Cardiac muscle cell (in vitro differentiated cells and primary cell): ENCODE results near the gene IGSF5. TPM values are rescaled to one million over a fixed set of nuclear protein-coding genes. Genes with fewer than 3 reads are reported as not detected.

Experiments used
- DNase-seq, 2 donors: peaks; one replicate each; pipeline versions ENCODE4 v3.0.0 to v3.0.0-alpha.2; 2010 to 2017; ENCODE audit warnings: low read depth in 1 of 2, low spot score in 1 of 2
- H3K27ac ChIP-seq: fragments of 200-600 bp; sonication (generic); 2 replicates; pipeline ENCODE4 v1.5.1; 2016
- H3K27me3 ChIP-seq: fragments of 200-600 bp; sonication (generic); 2 replicates; pipeline ENCODE4 v1.6.0; 2016; ENCODE audit warnings: control low read depth
- H3K36me3 ChIP-seq: fragments of 200-600 bp; sonication (generic); 2 replicates; pipeline ENCODE4 v1.5.1; 2016; ENCODE audit warnings: control low read depth
- H3K4me1 ChIP-seq: fragments of 200-600 bp; sonication (generic); 2 replicates; pipeline ENCODE4 v1.8.1; 2017; ENCODE audit warnings: low read depth, mild to moderate bottlenecking, mixed run types
- H3K4me3 ChIP-seq: fragments of 200-600 bp; sonication (generic); 2 replicates; pipeline ENCODE4 v1.5.1; 2016; ENCODE audit warnings: mild to moderate bottlenecking
- H3K9me3 ChIP-seq: fragments of 200-600 bp; sonication (generic); 2 replicates; pipeline ENCODE4 v1.5.1; 2017; ENCODE audit warnings: low read depth, mild to moderate bottlenecking, control low read depth
- polyA plus RNA-seq: library from polyadenylated mRNA; unstranded; fragments of >200 nt; fragmentation: Nextera tagmentation; extraction: Ambion mirVana; gene quantifications from 2 replicates; pipeline ENCODE4 v1.2.1, GENCODE V29; 2016
- total RNA-seq: library from RNA; depleted of rRNA; stranded (reverse); fragments of >200 nt; gene quantifications from 2 replicates; pipeline ENCODE4 v1.2.3, GENCODE V29; 2016
- TF ChIP-seq, protein P1 (sequence below): IDR thresholded peaks from 2 replicates; pipeline ENCODE4 v1.5.1; 2012; ENCODE audit warnings: low read depth, mild to moderate bottlenecking, low read length

IGSF5 gene
- total and polyA plus RNA-seq, 2 experiments from 2014 or later: 1.7 to 3.1 TPM

DNA sequence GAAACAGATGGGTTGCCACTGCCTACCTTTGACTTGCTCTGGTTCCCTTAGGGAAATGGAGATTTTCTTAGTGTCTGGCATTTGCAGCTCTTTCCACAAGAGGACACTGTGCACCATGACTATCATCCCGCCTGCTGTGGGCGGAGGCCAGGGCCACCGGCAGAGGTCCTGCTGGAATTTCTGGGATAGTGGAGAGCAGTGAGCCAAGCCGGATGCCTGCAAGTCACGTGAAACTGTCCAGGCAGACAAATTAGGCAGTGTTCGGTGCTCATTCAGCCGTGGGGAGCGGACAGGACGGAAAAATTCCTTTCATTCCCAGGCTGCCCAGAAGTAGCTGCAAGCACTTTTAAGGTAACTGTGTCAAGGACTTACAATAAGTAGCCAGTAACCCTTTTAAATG, 43.4 kb downstream of the IGSF5 start:
- no peaks in the 10 kb centered on the region for H3K9me3 ChIP-seq

DNA sequence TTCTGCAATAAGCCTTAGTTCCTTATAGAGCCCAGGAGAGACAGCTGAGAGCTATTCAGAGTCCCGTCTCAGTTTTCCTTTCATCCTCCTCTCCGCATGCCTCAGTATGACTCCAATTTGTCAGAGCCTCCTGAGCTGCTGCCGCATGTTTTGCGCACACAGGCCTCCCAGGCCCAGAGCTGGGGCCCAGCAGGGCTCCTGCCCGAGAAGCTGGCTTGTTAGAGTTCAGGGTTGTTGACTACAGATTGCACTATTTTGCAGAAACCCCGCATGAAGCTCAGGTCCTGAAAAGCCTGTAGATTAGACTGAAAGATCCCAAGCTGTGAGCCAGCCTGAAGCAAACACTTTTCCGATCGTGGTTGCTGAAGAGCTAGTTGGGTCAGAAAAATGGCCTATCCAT, 51.5 kb downstream of the IGSF5 start:
- H3K9me3 ChIP-seq: no peaks in the 10 kb centered on the region
- no peak overlapping the region for H3K27ac ChIP-seq

More for the DNA sequence above, 43.4 kb downstream of the IGSF5 start:
- Histone ChIP-seq H3K27ac (peak overlapping the region; percentile 91), H3K4me1 (no peaks in the 10 kb centered on the region), H3K4me3 (no peak overlapping the region), H3K36me3 (no peaks in the 10 kb centered on the region), H3K27me3 (no peaks in the 10 kb centered on the region)
- TF ChIP-seq, protein P1, sequence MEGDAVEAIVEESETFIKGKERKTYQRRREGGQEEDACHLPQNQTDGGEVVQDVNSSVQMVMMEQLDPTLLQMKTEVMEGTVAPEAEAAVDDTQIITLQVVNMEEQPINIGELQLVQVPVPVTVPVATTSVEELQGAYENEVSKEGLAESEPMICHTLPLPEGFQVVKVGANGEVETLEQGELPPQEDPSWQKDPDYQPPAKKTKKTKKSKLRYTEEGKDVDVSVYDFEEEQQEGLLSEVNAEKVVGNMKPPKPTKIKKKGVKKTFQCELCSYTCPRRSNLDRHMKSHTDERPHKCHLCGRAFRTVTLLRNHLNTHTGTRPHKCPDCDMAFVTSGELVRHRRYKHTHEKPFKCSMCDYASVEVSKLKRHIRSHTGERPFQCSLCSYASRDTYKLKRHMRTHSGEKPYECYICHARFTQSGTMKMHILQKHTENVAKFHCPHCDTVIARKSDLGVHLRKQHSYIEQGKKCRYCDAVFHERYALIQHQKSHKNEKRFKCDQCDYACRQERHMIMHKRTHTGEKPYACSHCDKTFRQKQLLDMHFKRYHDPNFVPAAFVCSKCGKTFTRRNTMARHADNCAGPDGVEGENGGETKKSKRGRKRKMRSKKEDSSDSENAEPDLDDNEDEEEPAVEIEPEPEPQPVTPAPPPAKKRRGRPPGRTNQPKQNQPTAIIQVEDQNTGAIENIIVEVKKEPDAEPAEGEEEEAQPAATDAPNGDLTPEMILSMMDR: peak; percentile 60
- peak; percentile 77 to 87 for DNase-seq

DNA sequence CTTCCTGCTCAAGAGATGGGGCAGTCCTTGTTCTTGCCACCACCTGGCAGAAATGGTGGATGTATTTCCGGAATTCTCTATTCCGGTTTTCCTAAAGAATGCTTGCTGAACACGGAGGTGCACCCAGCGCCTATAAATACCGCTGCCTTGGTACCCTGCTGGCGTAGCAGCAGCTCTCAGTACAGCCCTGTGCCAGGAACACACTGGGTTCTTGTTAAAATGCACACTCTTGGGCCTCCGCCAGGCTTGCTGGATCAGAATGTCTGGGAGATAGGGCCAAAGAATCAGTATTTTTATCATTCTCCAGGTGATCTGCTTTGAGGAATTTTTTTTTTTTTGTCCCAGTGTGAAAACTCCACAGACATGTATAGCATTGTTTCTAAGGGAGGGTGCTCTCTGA, 54.2 kb downstream of the IGSF5 start:
- Histone ChIP-seq H3K9me3 (no peaks in the 10 kb centered on the region), H3K4me1 (no peaks in the 10 kb centered on the region), H3K4me3 (no peak overlapping the region), H3K27ac (no peak overlapping the region), H3K27me3 (no peaks in the 10 kb centered on the region), H3K36me3 (no peaks in the 10 kb centered on the region)
- no peak for DNase-seq
- TF ChIP-seq, protein P1: no peak

More for the DNA sequence above, 51.5 kb downstream of the IGSF5 start:
- Histone ChIP-seq H3K27me3 (no peaks in the 10 kb centered on the region), H3K4me3 (no peak overlapping the region), H3K4me1 (no peaks in the 10 kb centered on the region), H3K36me3 (no peaks in the 10 kb centered on the region)
- TF ChIP-seq, protein P1: no peak
- no peak for DNase-seq

DNA sequence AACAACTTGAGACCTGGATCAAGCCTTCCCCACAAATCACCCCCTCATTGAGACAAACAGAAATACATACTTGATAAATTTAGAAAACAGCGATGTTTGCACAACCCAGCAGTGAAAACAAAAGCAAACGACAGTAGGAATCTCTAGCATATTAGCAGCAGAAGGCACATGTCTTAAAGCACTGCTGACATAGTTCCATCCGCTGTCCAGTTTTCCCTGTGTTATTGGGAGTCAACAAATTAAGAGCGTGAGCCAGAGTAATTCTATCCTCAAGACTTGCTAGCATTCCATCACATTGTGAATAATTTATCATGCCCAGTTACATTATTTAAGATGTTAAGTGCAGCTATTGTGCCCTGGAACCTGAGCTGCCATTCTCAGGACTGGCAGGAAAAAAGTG, 55.3 kb downstream of the IGSF5 start:
- no peaks in the 10 kb centered on the region for H3K4me1 ChIP-seq
- no peak overlapping the region for H3K27ac ChIP-seq
- TF ChIP-seq, protein P1: no peak
- H3K27me3 ChIP-seq: no peaks in the 10 kb centered on the region
- no peaks in the 10 kb centered on the region for H3K9me3 ChIP-seq
- H3K4me3 ChIP-seq: no peak overlapping the region
- no peaks in the 10 kb centered on the region for H3K36me3 ChIP-seq
- no peak for DNase-seq

DNA sequence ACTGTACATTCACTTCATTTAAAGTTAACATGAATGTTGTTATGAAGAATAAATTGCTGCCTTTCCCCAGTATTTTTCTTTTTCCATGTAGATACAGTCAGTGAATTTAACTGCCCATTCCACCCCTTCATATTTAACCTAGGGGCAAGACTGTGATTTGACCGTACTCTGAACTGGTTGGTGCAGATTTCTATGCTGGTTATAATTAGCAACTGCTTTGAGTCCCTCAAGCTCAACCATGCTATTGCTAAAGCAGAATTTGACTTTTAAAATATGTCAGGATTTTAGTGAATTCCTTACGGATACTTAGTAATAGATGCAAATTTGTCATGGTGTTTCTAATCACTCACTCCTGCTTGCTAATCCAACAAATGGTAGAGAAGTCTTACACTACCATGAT, 57.2 kb downstream of the IGSF5 start:
- no peaks in the 10 kb centered on the region for H3K36me3 ChIP-seq

More for the DNA sequence above, 57.2 kb downstream of the IGSF5 start:
- Histone ChIP-seq H3K4me1 (no peaks in the 10 kb centered on the region), H3K27ac (no peak overlapping the region), H3K4me3 (no peak overlapping the region), H3K9me3 (no peaks in the 10 kb centered on the region), H3K27me3 (no peaks in the 10 kb centered on the region)
- DNase-seq: no peak
- TF ChIP-seq, protein P1: no peak
